Tracheal epithelial cell (primary cell): ENCODE data around the gene HSD17B7. TPM values are rescaled to one million over a fixed set of nuclear protein-coding genes. Genes with fewer than 3 reads are reported as not detected.

Source experiments
- total RNA-seq: library from RNA; depleted of rRNA; stranded (reverse); fragments of >200 nt; gene quantifications from 2 replicates; pipeline ENCODE4 v1.2.1, GENCODE V29; 2014

HSD17B7 gene, protein sequence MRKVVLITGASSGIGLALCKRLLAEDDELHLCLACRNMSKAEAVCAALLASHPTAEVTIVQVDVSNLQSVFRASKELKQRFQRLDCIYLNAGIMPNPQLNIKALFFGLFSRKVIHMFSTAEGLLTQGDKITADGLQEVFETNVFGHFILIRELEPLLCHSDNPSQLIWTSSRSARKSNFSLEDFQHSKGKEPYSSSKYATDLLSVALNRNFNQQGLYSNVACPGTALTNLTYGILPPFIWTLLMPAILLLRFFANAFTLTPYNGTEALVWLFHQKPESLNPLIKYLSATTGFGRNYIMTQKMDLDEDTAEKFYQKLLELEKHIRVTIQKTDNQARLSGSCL
- total RNA-seq, result 28.2 and 30.3 TPM in 2 replicates

GRCh38 chr1:162790303-162790984 is at the start of gene HSD17B7:
TSS of gene HSD17B7 (plus strand) at chr1:162790702. CDS start at chr1:162790801, 99 bp downstream.

GRCh38 chr1:162861101-162861500 is 70.6 kb downstream of the HSD17B7 start, which contains the start of gene CCDC190:
TSS of gene CCDC190 (minus strand) at chr1:162861175. CDS start at chr1:162859646, 1,529 bp downstream.

Other genes starting within 250 kb of the HSD17B7 start
- gene UAP1, start 229.0 kb upstream of the HSD17B7 start, total RNA-seq, result 94.4 and 124 TPM in 2 replicates
- 1.7 TPM in 2 replicates for gene DDR2, start 158.2 kb upstream of the HSD17B7 start, total RNA-seq
- not detected in 2 replicates for gene CCDC190, start 70.5 kb downstream of the HSD17B7 start, total RNA-seq